ENCODE results near the gene CUTA.
A peak's percentile ranks its signal among the peaks of the same experiment; 100 is the strongest.

CUTA gene

DNA sequence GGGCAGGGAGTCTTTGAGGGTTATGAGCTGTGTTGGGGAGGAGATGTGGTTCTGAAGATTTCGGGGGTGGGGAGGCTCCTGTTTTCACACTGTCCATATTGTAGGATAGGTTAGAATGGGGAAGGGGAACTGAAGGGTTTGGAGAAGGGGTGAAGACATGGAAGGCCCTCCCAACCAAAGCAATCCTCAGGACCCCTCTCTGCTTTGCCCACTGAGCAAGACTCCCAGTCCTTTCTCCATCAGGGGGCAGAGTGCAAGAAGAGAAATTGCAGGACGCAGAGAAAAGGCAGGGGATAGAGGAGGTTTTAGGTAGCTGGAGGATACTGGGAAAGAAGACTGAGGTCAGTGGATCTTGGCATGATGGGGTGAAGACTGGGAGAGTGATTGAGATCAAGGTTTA lies 5.9 kb upstream of the CUTA start:
- DNase-seq (ENCODE audit: low read depth in 2 of 2), result no peak

DNA sequence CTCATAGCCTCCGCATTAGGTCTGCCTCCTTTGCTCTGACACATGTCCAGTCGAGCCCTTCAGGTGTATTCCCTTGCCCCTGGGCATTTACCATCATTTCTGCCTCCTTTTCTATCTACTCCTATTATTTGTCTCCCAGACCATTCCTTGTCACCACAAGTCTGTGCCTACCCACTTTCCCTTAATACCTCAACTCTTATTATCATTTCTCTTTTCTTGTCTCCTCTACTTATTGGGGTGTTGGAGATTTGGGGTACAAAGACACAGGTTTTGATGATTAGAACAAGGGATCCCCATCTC lies 3.4 kb upstream of the CUTA start:
- no peak for DNase-seq (ENCODE audit: low read depth in 2 of 2)

DNA sequence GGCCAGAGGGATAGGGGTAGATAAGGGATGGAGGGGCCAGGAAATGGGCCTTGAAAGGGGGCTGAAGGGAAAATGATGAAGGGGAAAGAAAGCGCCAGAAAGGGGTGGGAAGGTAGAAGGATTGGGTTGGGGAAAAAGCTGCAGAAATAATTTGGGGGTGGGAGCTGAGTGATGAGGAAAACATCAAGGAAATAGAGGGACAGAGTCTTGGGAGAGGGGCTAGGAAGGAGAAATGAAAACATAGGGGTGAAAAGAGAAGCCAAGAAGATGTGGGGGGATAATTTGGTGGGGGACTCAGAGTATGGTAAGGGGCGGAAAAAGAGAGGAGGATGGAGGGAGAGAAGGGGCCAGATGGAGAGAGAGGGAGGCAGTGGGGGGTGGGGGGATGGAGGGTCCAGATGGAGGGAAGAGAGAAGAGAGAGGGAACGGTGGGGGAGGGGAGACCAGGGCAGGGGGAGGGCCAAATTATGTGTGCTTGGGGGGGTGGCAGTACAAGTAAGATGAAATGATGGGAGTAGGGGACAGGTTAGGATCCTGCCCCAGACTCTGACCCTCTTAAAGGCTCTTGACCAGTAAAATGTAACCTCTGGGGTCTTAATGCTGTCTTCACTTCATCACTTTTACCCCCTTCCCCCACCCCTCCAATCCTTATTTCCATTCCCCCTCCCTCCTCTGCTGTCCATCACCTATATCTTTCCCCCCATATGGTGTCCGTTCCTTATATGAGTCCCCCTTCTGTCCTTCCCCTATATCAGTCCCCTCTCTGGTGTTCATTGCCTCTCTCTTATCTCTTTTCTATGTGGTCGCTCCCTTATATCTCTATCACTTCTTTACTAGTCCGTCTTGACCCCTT lies 2.8 kb upstream of the CUTA start:
- DNase-seq (ENCODE audit: low read depth in 2 of 2), result no peak

DNA sequence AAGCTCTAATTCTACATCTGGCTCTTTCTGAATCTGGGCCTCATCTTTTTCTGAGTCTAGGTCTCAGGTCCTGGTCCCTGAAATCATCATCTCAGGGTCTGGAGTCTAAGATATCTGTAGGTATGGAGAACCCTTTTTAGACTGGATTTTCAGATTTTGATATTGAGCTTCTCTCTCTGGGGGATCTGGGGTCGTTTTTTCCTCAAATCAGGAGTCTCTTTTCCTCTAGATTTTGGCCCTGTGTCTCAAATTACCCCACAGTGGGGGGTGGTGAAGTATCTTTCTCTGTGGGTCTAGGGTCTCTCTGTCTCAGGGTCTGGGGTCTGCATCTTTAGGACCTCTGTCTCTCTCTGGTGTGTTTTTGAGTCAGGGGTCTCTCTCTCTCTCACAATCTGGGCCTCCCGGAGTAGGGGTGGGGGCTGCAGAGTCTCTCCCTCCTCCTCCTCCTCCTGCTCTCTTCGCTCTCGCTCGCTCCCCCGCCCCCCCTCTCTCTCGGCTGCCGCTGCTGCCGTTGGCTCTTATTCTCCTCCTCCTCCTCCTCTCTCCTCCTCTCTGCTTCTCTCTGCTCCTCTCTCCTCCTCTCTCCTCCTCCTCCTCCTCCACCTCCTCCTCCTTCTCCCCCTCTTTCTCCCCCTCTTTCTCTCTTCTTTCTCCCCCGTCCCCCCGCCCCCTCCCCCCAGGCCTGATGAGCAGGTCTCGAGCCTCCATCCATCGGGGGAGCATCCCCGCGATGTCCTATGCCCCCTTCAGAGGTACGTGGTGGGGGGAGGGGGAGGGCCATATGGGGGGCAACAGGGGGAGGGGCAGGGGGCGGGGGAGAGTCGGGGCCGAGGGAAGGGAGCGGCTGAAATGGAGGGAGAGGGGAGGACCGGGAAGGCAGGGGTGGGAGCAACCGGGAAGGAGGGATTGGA lies 1.9 kb upstream of the CUTA start, which contains the start of gene SYNGAP1:
Gene SYNGAP1 (plus strand): TSS at position 486 of the 911 bp plus-strand sequence. CDS start 200 bp downstream, at position 686.
- no peak for DNase-seq (ENCODE audit: low read depth in 2 of 2)

DNA sequence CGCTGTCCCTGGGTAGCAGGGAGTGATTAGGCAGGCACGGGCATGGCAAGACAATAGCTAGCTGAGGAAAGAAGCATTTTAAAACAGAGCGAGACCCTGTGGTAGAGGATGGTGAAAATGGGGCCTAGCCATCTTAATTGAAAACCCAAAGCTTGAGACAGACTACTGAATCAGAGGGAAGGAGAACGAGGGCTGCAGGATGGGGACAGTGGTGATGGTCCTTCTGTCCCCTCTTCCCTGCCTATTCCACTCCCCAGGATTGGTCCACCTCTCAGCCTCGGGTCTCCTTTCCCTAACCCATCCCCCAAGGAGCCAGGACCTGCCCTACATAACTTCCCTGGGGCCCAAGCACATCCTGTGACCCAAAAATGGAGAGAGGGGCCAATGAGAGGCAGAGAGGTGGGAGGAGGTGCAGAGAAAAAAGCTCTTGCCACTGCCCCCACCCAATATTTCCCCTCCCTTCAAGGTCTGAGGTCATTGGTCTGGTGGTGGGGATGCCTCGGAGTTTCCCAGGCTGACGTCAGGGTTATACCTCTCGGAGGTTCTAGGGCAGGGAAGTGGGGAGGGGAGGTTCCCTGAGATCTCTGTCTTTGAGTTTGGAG lies 884 bp upstream of the CUTA start:
- DNase-seq (ENCODE audit: low read depth in 2 of 2), result no peak

DNA sequence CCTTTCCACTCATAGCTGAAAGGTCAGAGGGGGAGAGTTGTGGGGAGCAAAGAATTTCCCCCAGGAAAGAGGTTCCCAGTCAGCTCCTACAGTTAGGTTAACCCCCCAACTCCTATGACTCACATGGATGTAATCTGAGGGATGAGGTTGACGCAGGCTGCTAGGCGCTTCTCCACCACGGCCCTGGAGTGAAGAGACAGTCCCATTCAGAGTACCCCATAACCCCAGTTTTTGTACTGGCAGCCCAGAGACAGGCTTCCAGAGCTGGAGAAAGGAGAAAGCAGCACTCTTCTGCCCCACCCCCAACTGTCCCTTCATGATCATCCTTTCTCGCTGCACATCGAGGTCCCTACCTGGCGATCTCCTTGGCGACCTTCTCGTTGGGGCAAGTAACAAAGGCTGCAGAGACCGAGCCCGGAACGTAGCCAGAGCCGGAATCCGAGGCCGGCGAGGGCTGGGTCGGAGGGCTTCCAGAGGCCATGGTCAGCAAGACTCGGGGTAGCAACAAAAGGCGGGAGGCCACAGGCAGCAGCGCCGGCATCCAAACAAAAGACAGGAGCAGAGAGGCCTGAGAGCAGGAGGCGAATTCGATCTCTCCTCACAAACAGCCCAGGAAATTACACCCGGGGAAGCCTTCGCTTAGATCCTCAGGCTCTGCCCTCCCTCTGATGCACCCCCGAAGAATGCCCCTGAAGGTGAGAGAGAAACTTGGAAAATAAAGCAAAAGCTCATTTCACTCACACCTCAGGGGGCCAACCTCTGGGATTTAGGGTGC lies 592 bp downstream of the CUTA start:
- DNase-seq (ENCODE audit: low read depth in 2 of 2), result no peak

DNA sequence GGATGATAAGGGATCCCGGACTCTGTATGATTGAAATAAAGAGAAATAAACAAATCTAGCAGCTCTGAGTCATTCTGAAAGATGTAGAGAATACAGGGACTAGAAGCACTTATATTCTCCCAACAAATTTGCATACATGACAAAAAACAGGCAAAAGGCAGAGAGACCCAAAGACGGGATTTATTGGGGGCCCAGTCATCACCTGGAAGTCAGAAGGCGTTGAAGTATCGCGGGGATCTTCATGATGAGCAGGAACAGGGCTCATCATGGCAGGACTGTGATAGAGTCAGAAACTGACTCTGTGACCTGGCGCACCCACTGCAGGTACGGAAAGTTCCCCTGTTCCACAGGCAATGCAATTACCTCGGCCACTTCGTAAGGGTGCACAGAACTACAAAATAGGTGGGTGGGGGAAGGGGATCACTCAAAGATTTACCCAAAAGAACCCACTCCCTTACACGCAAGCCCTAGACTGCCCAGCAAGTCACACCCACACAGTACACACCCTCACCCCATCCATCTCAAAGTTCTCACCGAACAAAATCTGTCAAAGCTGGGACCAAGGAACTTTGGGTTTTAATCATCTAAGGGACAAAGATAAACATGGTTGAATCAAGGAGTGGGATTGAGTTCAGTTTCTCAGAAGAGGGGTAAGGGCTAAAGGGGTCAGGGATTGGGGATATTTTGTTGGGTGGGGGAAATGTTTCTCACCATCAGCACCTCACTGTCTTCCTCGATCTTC lies 1.4 kb downstream of the CUTA start:
- no peak for DNase-seq (ENCODE audit: low read depth in 2 of 2)

DNA sequence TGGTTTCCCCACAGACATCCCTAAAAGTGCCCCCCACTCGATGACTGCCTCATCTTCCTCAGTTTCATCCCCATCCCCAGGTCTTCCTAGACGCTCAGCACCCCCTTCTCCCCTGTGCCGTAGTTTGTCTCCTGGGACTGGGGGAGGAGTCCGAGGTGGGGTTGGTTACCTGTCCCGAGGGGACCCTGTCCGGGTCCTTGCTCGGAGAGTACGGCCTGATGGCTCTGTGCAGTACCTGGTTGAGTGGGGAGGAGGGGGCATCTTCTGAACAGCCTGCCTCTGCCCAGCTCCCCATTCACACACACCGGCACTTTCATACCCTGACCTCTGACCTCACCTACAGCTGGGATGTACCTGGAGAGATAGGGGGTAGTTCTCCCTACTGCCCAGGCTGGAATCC lies 2.1 kb downstream of the CUTA start:
- no peak for DNase-seq (ENCODE audit: low read depth in 2 of 2)

DNA sequence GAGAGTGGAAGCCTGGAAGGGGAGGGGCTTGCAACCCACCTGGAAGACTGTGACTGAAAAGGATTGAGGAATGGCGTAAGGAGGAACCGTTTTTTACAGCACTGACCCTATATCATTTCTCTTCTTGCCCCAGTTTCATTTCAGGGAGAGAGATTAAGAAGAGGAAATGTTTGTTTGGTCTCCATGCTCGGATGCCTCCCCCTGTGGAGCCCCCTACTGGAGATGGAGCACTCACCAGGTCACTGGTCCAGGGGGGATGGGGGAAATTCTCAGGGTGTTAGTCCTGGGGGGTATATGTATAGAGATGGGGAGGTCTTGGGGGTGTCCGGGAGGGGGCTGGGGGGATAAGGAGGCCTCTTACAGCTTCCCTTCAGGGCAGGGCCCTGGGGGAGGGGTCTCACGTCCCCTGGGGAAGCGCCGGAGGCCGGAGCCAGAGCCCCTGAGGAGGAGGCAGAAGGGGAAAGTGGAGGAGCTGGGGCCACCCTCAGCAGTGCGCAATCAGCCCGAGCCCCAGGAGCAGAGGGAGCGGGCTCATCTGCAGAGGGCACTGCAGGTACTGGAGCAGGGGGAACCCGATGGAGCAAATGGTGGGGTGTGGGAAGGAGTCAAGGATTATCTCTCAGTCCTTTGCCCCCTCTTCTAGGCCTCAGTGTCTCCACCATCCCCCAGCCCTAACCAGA lies 3.2 kb downstream of the CUTA start:
- no peak for DNase-seq (ENCODE audit: low read depth in 2 of 2)

DNA sequence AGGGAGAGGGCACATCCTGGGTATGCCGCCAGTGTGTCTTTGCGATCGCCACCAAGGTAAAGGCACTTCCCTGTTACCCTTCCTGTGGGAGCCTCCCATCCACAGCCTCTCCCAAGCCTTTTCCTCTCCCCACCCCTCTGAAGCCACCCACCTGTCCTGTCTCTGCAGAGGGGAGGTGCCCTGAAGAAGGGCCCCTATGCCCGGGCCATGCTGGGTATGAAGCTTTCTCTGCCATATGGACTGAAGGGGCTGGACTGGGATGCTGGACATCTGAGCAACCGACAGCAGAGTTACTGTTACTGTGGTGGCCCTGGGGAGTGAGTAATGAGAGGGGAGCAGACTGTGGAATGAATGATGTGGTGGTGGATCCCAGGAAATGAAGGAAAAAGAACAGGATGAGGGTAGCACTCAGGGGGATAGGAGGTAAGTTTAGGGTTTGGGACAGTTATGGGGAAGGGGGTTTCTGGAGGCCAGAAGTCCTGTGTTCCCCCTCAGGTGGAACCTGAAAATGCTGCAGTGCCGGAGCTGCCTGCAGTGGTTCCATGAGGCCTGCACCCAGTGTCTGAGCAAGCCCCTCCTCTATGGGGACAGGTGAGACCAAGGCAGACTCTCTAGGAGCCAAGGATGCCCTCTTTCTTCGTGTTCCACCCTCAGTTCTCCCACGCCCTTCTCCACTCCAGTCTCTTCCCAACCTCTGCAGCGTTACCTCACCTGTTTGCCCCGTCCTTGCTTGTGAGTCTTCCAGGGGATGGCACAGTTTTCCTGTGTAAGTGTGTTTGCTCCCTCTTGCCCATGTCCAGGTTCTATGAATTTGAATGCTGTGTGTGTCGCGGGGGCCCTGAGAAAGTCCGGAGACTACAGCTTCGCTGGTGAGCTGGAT lies 4.4 kb downstream of the CUTA start:
- DNase-seq (ENCODE audit: low read depth in 2 of 2), result no peak

DNA sequence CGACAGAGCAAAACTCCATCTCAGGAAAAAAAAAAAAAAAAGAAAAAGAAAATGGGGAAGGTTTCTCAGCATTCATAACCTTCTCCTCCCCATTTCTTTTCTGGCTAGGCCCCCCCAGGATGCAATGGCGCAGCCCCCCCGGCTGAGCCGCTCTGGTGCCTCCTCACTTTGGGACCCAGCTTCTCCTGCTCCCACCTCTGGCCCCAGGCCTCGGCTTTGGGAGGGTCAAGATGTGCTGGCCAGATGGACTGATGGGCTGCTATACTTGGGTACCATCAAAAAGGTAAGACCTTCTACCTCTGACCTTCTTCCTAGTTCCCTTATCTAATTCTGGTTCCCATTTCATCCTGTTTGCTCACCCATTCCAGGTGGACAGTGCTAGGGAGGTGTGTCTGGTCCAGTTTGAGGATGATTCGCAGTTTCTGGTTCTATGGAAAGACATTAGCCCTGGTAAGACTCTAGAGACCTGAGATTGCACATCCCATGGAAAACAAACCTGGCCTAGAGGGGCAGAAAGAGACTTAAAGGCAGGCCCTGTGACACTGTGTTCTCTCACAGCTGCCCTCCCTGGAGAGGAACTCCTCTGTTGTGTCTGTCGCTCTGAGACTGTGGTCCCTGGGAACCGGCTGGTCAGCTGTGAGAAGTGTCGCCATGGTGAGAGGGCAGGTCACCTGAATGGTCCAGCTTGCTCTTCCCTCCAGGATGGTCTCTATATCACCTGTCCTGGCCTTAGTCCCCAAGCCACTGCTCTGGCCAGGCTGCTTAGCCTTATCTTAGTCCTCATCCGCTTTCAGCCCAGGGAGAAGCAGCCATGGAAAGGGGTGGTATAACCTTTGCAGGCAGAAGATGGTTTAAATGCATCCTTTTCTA lies 5.5 kb downstream of the CUTA start:
- no peak for DNase-seq (ENCODE audit: low read depth in 2 of 2)

DNA sequence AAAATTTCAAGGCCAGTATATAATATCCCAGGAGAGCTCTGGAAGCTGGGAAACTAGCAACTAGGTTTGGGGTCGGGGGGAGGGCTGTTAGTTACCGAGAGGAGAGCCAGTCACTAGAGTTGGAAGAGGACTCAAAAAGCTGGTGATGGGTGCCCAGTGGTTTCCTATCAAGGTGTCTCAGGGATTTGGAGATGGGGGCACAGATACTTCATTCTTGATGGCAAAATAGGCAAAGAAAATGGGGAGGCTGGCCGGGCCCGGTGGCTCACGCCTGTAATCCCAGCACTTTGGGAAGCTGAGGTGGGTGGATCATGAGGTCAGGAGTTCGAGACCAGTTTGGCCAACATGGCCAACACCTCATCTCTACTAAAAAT lies 6.3 kb downstream of the CUTA start:
- no peak for DNase-seq (ENCODE audit: low read depth in 2 of 2)

DNA sequence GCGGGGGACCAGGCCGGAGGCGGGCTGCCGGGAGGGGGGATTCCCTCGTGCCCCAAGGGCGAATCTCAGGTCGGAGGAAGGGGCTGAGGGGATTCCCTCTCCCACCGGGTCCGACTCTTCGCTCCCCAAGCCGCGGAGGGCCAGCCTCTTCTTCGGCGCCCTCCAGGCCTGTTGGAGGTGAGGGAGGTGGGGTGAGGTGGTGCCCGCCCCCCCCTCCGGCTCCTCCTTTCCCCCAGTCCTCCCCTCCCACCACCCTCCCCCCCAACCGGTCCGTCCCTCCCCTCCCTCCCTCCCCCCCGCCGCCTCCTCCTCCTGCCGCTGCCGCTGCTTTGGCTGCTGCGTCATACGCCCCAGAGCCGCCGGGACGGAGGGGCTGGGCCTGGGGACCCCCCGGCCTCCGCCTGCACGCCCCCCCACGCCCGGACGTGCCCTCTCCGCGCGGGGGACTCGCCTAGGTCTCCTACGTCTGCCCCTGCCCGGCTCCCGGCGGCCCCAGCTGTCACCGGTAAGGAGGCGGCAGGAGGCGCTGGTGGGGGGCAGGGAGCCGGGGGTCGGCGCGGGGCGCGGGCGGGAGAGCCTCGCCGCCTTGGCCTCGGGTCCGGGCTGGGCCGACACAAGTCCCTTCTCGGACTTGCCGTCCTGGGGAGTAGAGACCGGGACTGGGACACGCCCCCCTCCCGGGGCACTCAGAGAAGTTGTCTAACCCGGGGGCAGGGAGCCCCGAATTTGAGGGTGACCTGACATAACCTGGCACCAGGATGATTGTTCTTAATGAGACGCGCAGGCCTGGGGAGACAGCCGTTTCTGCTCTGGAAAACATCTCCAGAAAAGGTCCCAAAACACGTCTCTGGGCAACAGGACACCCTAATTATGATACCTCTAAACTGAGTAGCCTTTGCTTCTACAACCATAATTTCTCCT lies 6.9 kb downstream of the CUTA start, which contains the start of gene PHF1:
Gene PHF1 (plus strand): TSS at position 304 of the 921 bp plus-strand sequence. CDS start 1,250 bp downstream, outside the sequence.
- DNase-seq (ENCODE audit: low read depth in 2 of 2), result peak; percentile 52 to 62

DNA sequence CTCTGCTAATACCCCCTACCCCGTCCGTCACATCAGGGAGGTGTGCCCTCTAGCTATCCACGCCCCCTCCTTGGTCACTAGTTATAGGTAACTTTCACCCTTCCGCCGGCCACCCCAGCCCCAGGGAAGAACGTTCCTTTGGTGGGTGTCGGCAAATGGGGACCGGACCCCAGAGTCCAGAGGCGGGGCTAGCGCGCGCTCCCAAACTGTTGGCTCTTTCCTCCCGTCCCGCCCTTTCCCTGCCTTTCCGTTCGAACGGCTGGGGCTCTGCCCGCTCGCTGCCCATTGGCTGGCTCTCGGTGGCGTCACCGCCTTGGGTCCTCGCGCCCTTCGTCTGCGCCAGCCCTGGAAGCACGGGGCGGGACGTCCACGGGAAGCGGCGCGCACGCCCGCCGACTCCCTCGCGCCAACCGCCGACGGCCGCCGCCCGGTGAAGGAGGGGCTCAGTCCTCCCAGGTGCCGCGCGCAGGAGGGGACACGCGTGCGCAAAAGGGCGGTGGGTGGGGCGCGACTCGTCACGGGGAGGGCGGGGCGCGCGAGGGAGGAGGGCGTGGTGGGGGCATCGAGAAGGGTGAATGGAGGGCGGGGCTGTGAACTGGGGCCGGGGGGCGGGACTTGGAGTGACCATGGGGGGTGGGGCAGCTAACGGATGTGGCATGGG lies 7.7 kb downstream of the CUTA start:
- DNase-seq (ENCODE audit: low read depth in 2 of 2), result peak; percentile 97

DNA sequence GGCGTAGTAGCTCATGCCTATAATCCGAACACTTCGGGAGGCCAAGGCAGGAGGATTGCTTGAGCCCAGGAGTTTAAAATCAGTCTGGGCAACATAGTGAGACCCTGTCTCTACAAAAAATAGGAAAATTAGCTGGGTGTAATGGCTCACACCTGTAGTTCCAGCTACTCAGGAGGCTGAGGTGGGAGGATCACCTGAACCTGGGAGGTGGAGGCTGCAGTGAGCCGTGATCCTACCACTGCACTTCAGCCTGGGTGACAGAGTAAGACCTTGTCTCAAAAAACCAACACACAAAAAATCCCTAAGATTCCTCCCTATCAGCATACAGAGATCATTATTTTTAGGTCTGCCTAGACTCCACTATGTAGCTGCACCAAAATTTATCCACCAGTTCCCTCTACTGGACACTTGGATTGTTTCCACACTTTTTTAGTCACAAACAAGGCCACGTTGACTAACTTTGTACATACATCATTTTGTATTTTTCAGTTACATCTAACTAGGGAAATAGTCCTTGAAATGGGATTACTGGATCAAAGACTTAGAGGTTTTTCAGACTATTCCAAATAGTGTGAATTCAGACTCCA lies 10.7 kb downstream of the CUTA start:
- DNase-seq (ENCODE audit: low read depth in 2 of 2), result no peak

DNA sequence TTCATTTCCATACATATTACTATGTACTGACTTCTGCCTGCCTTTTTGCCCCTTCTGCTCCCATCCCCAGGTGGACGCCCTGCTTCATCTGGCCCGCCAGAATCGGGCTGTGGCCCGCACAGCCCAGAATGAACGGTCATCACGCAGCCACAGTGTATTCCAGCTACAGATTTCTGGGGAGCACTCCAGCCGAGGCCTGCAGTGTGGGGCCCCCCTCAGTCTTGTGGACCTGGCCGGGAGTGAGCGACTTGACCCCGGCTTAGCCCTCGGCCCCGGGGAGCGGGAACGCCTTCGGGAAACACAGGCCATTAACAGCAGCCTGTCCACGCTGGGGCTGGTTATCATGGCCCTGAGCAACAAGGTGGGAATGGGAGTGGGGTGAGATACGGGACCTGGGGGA lies 11.8 kb downstream of the CUTA start:
- no peak for DNase-seq (ENCODE audit: low read depth in 2 of 2)
